ENCODE results near the gene TRPT1.

TRPT1 gene

DNA sequence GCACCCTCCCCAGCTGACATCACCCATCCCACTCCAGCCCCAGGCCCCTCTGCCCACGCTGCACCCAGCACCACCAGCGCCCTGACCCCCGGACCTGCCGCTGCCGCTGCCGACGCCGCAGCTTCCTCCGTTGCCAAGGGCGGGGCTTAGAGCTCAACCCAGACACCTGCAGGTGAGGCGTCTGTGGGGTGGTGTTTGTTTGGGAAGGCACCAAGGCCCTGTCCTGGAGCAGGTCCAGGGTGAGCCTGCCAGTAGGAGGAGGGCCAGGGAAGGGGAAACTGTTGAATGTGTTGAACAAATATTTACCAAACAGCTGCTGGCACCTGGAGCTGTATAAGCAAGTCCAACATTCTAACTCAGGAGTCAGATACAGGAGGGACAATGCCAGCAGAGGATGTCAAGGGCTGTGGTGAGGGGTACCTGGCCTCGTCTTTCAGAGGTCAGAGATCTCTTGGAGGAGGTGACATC is 11.5 kb upstream of the TRPT1 start:
- no peaks in the 10 kb centered on the region for H3K9me3 ChIP-seq (ENCODE audit: insufficient read depth, low read length)
- H3K27me3 ChIP-seq (ENCODE audit: insufficient read depth, insufficient read length), result peaks cover 9% of the 10 kb centered on the region
- H3K4me1 ChIP-seq (ENCODE audit: insufficient read depth, insufficient read length), result peaks cover 21% of the 10 kb centered on the region
- H3K9ac ChIP-seq (ENCODE audit: insufficient read length, low read depth), result no peak overlapping the region
- no peak for TF ChIP-seq ZNF274 (IDR thresholded peaks at IDR 0.05; ENCODE audit: low read depth, low read length)
- peaks cover 27% of the 10 kb centered on the region for H3K36me3 ChIP-seq (ENCODE audit: insufficient read depth, insufficient read length, low read length)
- DNase-seq (ENCODE audit: low read depth, low spot score), result no peak
- no peak overlapping the region for H3K4me3 ChIP-seq (ENCODE audit: insufficient read length, low read depth)

DNA sequence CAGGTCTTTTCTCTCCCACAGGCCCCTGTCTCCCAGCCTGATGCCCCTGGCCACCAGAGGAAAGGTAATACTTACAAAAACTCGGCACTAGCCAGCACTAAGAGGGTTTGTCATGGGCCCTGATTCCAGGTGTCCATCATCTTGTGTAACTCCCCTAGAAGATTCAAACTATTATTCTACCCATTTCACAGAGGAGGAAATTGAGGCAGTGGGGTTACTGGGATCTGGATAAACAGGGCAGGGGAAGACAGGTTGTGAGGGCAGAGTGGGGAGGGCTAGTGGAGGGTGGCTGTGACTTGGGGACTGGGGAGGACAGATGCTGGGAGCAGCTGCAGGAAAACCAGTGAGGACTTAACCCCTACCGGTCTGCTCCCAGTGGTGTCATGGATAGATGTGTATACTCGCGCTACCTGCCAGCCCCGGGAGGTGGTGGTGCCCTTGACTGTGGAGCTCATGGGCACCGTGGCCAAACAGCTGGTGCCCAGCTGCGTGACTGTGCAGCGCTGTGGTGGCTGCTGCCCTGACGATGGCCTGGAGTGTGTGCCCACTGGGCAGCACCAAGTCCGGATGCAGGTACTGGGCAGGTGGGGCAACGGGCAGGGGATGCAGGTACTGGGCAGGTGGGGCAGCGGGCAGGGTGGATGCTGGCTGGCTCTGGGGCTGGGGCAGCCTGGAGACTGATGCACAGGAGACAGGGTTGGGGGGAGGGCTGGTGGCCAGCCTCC is 9.6 kb upstream of the TRPT1 start:
- Histone ChIP-seq H3K9me3 (ENCODE audit: insufficient read depth, low read length) (no peaks in the 10 kb centered on the region), H3K27me3 (ENCODE audit: insufficient read depth, insufficient read length) (peaks cover 13% of the 10 kb centered on the region), H3K9ac (ENCODE audit: insufficient read length, low read depth) (peak overlapping the region; percentile 54), H3K4me3 (ENCODE audit: insufficient read length, low read depth) (peak overlapping the region; percentile 54), H3K36me3 (ENCODE audit: insufficient read depth, insufficient read length, low read length) (peaks cover 26% of the 10 kb centered on the region), H3K4me1 (ENCODE audit: insufficient read depth, insufficient read length) (peaks cover 26% of the 10 kb centered on the region)
- TF ChIP-seq YY1 (IDR thresholded peaks at IDR 0.05; ENCODE audit: insufficient read depth, insufficient read length) (no peak), SUZ12 (IDR thresholded peaks at IDR 0.05; ENCODE audit: extremely low read depth, insufficient read depth, insufficient read length) (no peak)
- DNase-seq (ENCODE audit: low read depth, low spot score), result no peak

DNA sequence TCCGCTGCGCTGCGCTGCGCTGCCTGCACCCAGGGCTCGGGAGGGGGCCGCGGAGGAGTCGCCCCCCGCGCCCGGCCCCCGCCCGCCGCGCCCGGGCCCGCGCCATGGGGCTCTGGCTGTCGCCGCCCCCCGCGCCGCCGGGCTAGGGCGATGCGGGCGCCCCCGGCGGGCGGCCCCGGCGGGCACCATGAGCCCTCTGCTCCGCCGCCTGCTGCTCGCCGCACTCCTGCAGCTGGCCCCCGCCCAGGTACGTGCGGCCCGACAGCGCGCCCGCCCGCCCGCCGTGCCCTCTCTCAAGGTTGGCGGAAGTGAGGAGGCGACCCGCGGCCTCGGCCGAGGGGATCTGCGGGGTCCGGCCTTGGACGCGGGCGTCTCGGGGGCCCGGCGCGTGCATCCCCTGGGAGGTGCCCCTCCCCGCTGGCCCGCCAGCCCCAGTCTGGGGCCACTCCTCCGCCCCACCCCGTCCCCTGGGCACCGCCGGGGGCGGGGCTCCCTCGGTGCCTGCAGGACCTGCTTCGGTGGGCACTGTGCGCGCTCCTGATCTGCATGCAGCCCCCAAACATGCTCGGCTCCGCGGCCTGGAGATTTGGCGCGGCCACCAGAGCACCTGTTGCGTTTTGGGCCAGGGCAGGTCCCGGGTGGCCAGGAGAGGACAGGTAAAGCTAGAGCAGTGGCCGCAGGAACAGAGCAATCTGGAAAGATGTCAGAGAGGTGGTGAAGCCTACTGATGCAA is 8.8 kb upstream of the TRPT1 start:
- DNase-seq (ENCODE audit: low read depth, low spot score), result no peak
- H3K4me1 ChIP-seq (ENCODE audit: insufficient read depth, insufficient read length), result peaks cover 19% of the 10 kb centered on the region
- H3K9ac ChIP-seq (ENCODE audit: insufficient read length, low read depth), result peak overlapping the region; percentile 54
- peaks cover 25% of the 10 kb centered on the region for H3K36me3 ChIP-seq (ENCODE audit: insufficient read depth, insufficient read length, low read length)
- TF ChIP-seq ZNF274 (IDR thresholded peaks at IDR 0.05; ENCODE audit: low read depth, low read length), result no peak
- no peak for TF ChIP-seq YY1 (IDR thresholded peaks at IDR 0.05; ENCODE audit: insufficient read depth, insufficient read length)
- TF ChIP-seq SUZ12 (IDR thresholded peaks at IDR 0.05; ENCODE audit: extremely low read depth, insufficient read depth, insufficient read length), result no peak
- peaks cover 13% of the 10 kb centered on the region for H3K27me3 ChIP-seq (ENCODE audit: insufficient read depth, insufficient read length)
- H3K9me3 ChIP-seq (ENCODE audit: insufficient read depth, low read length), result no peaks in the 10 kb centered on the region
- peak overlapping the region; percentile 54 for H3K4me3 ChIP-seq (ENCODE audit: insufficient read length, low read depth)

DNA sequence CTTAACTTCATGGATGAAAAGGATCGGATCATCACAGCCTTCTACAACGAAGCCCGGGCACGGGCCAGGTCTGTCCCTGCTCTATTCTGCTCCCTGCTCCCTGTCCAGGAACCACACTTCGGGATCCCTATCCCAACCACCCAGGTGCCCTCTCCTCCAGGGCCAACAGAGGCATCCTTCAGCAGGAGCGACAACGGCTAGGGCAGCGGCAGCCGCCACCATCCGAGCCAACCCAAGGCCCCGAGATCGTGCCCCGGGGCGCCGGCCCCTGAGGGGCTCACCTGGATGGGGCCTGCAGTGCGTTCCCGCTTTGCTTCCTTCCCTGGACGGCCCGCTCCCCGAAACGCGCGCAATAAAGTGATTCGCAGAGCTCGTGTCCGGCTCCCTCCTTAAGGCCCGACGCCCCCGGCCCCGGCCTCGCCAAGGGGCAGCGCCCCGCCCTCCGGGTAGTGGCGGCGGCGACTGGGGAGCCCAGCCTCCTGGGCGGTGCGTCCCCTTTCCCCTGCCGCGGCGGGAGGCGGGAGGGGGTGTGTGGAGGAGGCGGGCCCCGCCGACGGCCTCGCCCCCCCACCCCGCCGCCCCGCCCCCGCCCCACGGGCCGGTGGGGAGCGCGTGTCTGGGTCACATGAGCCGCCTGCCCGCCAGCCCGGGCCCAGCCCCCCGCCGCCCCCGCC is 8.1 kb upstream of the TRPT1 start, which contains the start of gene VEGFB:
Gene VEGFB (plus strand): TSS at position 672 of the 674 bp plus-strand sequence. CDS start 250 bp downstream, outside the sequence.
- Histone ChIP-seq H3K4me3 (ENCODE audit: insufficient read length, low read depth) (peak within 1 kb of the TSS; percentile 67), H3K27me3 (ENCODE audit: insufficient read depth, insufficient read length) (peaks cover 13% of the 10 kb centered on the region), H3K9me3 (ENCODE audit: insufficient read depth, low read length) (no peaks in the 10 kb centered on the region), H3K36me3 (ENCODE audit: insufficient read depth, insufficient read length, low read length) (peaks cover 26% of the 10 kb centered on the region), H3K4me1 (ENCODE audit: insufficient read depth, insufficient read length) (peaks cover 24% of the 10 kb centered on the region), H3K9ac (ENCODE audit: insufficient read length, low read depth) (peak within 1 kb of the TSS; percentile 88)
- TF ChIP-seq YY1 (IDR thresholded peaks at IDR 0.05; ENCODE audit: insufficient read depth, insufficient read length) (no peak), ZNF274 (IDR thresholded peaks at IDR 0.05; ENCODE audit: low read depth, low read length) (no peak), SUZ12 (IDR thresholded peaks at IDR 0.05; ENCODE audit: extremely low read depth, insufficient read depth, insufficient read length) (no peak)
- DNase-seq (ENCODE audit: low read depth, low spot score), result no peak

DNA sequence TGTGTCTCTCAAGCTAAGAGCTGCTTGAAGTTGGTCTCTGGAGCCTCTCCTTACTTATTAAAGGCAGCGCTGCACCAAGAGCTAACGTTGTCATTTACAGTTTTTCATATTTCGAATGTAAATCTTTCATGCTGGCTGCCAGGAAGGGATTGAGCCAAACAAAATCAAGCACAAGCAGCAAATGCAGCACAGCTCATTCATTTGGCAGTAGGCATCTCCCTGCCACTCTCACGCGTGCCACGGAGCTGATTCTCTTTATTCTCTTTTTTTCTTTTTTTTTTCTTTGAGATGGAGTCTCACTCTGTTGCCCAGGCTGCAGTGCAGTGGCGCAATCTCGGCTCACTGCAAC is 7.0 kb upstream of the TRPT1 start:
- Histone ChIP-seq H3K4me3 (ENCODE audit: insufficient read length, low read depth) (no peak overlapping the region), H3K9ac (ENCODE audit: insufficient read length, low read depth) (no peak overlapping the region), H3K4me1 (ENCODE audit: insufficient read depth, insufficient read length) (peaks cover 25% of the 10 kb centered on the region)

DNA sequence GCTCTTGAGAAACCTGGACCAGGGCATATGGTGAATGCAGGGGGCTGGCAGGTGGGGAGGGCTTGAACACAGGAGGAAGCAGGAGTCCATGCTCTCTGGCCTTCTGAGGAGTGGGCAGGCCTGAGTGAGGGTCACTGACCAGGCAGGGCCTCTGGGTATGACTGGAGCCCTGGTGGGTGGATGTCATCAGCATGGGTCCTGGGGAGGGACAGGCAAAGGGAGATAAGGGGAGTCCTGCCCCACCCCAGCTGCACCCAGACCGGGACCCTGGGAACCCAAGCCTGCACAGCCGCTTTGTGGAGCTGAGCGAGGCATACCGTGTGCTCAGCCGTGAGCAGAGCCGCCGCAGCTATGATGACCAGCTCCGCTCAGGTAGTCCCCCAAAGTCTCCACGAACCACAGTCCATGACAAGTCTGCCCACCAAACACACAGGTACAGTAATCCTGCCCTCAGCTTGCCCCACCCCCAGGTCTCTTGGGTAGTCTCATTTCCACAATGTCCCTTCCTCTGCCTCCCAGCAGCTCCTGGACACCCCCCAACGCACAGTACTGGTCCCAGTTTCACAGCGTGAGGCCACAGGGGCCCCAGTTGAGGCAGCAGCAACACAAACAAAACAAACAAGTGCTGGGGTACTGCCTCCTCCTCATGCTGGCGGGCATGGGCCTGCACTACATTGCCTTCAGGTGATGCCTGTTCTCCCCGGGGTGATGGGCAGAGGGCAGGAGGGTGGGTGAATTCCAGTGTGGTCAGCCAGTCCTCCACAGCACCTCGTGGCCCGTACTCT is 6.4 kb upstream of the TRPT1 start:
- DNase-seq (ENCODE audit: low read depth, low spot score), result no peak
- Histone ChIP-seq H3K27me3 (ENCODE audit: insufficient read depth, insufficient read length) (peaks cover 13% of the 10 kb centered on the region), H3K4me3 (ENCODE audit: insufficient read length, low read depth) (no peak overlapping the region), H3K9me3 (ENCODE audit: insufficient read depth, low read length) (no peaks in the 10 kb centered on the region), H3K9ac (ENCODE audit: insufficient read length, low read depth) (peak overlapping the region; percentile 42), H3K36me3 (ENCODE audit: insufficient read depth, insufficient read length, low read length) (peaks cover 13% of the 10 kb centered on the region), H3K4me1 (ENCODE audit: insufficient read depth, insufficient read length) (peaks cover 26% of the 10 kb centered on the region)
- TF ChIP-seq ZNF274 (IDR thresholded peaks at IDR 0.05; ENCODE audit: low read depth, low read length) (no peak), SUZ12 (IDR thresholded peaks at IDR 0.05; ENCODE audit: extremely low read depth, insufficient read depth, insufficient read length) (no peak), YY1 (IDR thresholded peaks at IDR 0.05; ENCODE audit: insufficient read depth, insufficient read length) (no peak)

More for the DNA sequence above, 7.0 kb upstream of the TRPT1 start:
- TF ChIP-seq ZNF274 (IDR thresholded peaks at IDR 0.05; ENCODE audit: low read depth, low read length), result no peak
- no peak for TF ChIP-seq SUZ12 (IDR thresholded peaks at IDR 0.05; ENCODE audit: extremely low read depth, insufficient read depth, insufficient read length)
- TF ChIP-seq YY1 (IDR thresholded peaks at IDR 0.05; ENCODE audit: insufficient read depth, insufficient read length), result no peak
- no peak for DNase-seq (ENCODE audit: low read depth, low spot score)
- Histone ChIP-seq H3K36me3 (ENCODE audit: insufficient read depth, insufficient read length, low read length) (peaks cover 18% of the 10 kb centered on the region), H3K9me3 (ENCODE audit: insufficient read depth, low read length) (no peaks in the 10 kb centered on the region), H3K27me3 (ENCODE audit: insufficient read depth, insufficient read length) (peaks cover 13% of the 10 kb centered on the region)

Measured in NT2/D1 (cell line).